ENCODE data around the gene SLAMF1.

The SLAMF1 gene

GRCh38 chr1:160622501-160623226, 24.2 kb downstream of the SLAMF1 start:
- no peak for DNase-seq

GRCh38 chr1:160621633-160622413, 25.0 kb downstream of the SLAMF1 start:
- no peak for DNase-seq

GRCh38 chr1:160620942-160621632, 25.8 kb downstream of the SLAMF1 start:
- DNase-seq: no peak

GRCh38 chr1:160619742-160620277, 27.0 kb downstream of the SLAMF1 start:
- DNase-seq: no peak

- DNase-seq: peak; percentile 98
Observed at GRCh38 chr1:160618763-160619274, 28.0 kb downstream of the SLAMF1 start.

- DNase-seq: no peak
Observed at GRCh38 chr1:160618327-160618726, 28.5 kb downstream of the SLAMF1 start.

- no peak for DNase-seq
Observed at GRCh38 chr1:160615660-160616059, 31.2 kb downstream of the SLAMF1 start.

- no peak for DNase-seq
Observed at GRCh38 chr1:160614410-160614809, 32.4 kb downstream of the SLAMF1 start.

GRCh38 chr1:160612613-160613218, 34.1 kb downstream of the SLAMF1 start:
- DNase-seq: no peak

- DNase-seq: no peak
Observed at GRCh38 chr1:160610569-160611242, 36.1 kb downstream of the SLAMF1 start.

- DNase-seq: no peak
Observed at GRCh38 chr1:160608941-160609340, 37.9 kb downstream of the SLAMF1 start.

- no peak for DNase-seq
Observed at GRCh38 chr1:160608514-160608913, 38.3 kb downstream of the SLAMF1 start.

GRCh38 chr1:160608057-160608456, 38.8 kb downstream of the SLAMF1 start:
- no peak for DNase-seq

- no peak for DNase-seq
Observed at GRCh38 chr1:160607672-160608032, 39.2 kb downstream of the SLAMF1 start.

- DNase-seq: peak; percentile 100
Observed at GRCh38 chr1:160607011-160607671, 39.7 kb downstream of the SLAMF1 start.

GRCh38 chr1:160606611-160607010, 40.2 kb downstream of the SLAMF1 start:
- DNase-seq: no peak

- no peak for DNase-seq
Observed at GRCh38 chr1:160605792-160606479, 40.9 kb downstream of the SLAMF1 start.

GRCh38 chr1:160605205-160605604, 41.6 kb downstream of the SLAMF1 start:
- DNase-seq: no peak

GRCh38 chr1:160597705-160598104, 49.1 kb downstream of the SLAMF1 start:
- no peak for DNase-seq

- no peak for DNase-seq
Observed at GRCh38 chr1:160597051-160597450, 49.8 kb downstream of the SLAMF1 start.

- DNase-seq: no peak
Observed at GRCh38 chr1:160590488-160590887, 56.4 kb downstream of the SLAMF1 start.

Data from NCI-H1694 treated with DMSO at 0.1 percent for 48 hours (cell line).